Panc1 (cell line): Measurements from ENCODE around the gene TRIM54.

Experiments
- POLR2AphosphoS5 ChIP-seq: IDR thresholded peaks from 2 replicates; pipeline ENCODE4 v1.6.1; 2012; ENCODE audit warnings: mild to moderate bottlenecking, low read depth, low read length, moderate library complexity
- SIN3A ChIP-seq: IDR thresholded peaks from 2 replicates; pipeline ENCODE4 v1.6.1; 2012; ENCODE audit warnings: low read depth, mild to moderate bottlenecking, low read length, moderate library complexity, borderline replicate concordance; ENCODE audit not compliant: insufficient read depth
- TF ChIP-seq, protein P1 (sequence below): fragments of 450-650 bp; IDR thresholded peaks from 2 replicates; pipeline ENCODE4 v1.5.1; 2017; ENCODE audit warnings: mild to moderate bottlenecking

DNA sequence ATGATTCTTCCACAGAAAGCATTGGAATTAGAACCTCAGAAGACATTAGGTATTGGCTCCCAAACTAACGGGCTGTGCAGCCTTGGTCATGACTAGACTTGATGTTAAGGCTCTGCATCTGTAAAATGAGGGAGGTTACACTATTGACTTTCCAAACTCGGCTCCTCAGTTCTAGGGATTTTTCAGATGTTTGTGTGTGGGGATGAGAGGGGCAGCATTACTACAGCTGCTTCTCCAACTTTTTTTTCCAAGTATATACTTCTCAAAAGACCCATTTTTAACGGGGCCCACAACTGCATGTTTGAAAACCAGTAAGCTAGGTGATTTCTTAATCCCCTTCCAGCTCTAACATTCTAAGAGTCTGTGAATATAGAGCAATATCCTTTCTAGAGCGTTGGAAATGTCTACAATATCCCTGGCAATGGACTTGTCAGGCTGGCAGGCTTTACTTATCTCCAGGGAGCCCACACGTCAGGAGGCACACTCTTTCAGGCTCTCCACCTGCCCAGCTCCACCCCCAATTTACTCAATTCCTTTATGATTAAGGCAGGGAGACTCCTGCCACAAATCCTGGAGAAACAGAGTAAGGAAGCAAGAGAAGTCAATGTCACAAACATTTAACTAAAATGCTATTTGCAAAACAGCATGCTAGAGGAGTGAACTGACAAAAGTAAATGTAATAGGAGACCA is 41.5 kb downstream of the TRIM54 start:
- TF ChIP-seq, protein P1, sequence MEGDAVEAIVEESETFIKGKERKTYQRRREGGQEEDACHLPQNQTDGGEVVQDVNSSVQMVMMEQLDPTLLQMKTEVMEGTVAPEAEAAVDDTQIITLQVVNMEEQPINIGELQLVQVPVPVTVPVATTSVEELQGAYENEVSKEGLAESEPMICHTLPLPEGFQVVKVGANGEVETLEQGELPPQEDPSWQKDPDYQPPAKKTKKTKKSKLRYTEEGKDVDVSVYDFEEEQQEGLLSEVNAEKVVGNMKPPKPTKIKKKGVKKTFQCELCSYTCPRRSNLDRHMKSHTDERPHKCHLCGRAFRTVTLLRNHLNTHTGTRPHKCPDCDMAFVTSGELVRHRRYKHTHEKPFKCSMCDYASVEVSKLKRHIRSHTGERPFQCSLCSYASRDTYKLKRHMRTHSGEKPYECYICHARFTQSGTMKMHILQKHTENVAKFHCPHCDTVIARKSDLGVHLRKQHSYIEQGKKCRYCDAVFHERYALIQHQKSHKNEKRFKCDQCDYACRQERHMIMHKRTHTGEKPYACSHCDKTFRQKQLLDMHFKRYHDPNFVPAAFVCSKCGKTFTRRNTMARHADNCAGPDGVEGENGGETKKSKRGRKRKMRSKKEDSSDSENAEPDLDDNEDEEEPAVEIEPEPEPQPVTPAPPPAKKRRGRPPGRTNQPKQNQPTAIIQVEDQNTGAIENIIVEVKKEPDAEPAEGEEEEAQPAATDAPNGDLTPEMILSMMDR, result no peak
- TF ChIP-seq POLR2AphosphoS5, result no peak
- no peak for TF ChIP-seq SIN3A
